HAP-1 (cell line): ENCODE measurements around the gene NECAB2.

Experiments used
- DNase-seq, 2 experiments: peaks; one replicate each; pipeline ENCODE4 v3.0.0-alpha.2; 2016 to 2020; ENCODE audit warnings: low spot score in 2 of 2
- H3K27me3 ChIP-seq: fragments of 250-450 bp; sonication (Bioruptor Pico); 2 replicates; pipeline ENCODE4 v1.5.1; 2020; ENCODE audit warnings: low read depth, mild to moderate bottlenecking, moderate library complexity
- H3K36me3 ChIP-seq: fragments of 250-450 bp; sonication (Bioruptor Pico); replicated peaks from 2 replicates; pipeline ENCODE4 v1.5.1; 2020; ENCODE audit warnings: mild to moderate bottlenecking
- H3K4me1 ChIP-seq: fragments of 250-450 bp; sonication (Bioruptor Pico); 2 replicates; pipeline ENCODE4 v1.5.1; 2020; ENCODE audit warnings: mild to moderate bottlenecking
- H3K4me3 ChIP-seq: fragments of 250-450 bp; sonication (Bioruptor Pico); 2 replicates; pipeline ENCODE4 v1.5.1; 2020; ENCODE audit warnings: mild to moderate bottlenecking, moderate library complexity
- H3K9me3 ChIP-seq: fragments of 250-450 bp; sonication (Bioruptor Pico); 2 replicates; pipeline ENCODE4 v1.5.1; 2020; ENCODE audit warnings: mild to moderate bottlenecking, moderate library complexity
- in situ Hi-C: fragments of 300-500 bp; cut with MboI; formaldehyde crosslinking; loops from 3 replicates; pipeline ENCODE4 v1.14.3; 2020; ENCODE audit warnings: low sequenced_read_pairs, inconsistent platforms, mixed read lengths

NECAB2 gene

DNA sequence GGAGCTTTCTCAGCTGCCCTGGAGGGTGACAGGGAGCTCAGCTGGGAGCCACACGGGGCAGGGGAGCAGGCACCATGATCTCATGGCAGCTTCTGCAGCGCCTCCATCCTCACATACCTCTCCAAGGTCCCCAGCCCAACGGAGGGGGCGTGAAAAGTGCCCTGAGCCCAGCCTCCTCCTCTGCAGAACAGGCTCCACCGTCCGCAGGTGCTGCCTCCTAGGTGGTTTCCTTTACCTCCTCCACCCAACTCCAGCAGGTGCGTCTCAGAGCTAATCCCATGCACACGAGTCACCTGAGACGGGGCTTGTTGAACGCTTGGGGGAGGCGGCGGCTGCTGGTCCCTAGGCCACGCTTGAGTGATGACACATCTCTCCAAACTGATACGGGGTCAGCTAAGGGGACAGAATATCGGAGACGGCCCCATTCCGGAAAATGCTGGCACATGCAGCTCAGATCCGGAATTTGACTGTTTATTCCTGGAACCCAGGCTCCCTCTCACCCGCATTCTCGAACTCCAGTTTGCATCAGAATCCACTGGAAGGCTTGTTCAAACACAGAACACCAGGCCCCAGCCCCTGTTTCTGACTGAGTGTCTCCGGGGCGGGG is 74.9 kb downstream of the NECAB2 start:
- no peak for DNase-seq
- in situ Hi-C loops = loop anchor here (10.0 kb wide), 1 partner anchor 68 kb away; no protein-coding TSS in a partner anchor
- 0 out of 2 replicates have a peak, but pooled peaks cover 3% of the 10 kb centered on the region for H3K27me3 ChIP-seq
- no peaks in the 10 kb centered on the region for H3K36me3 ChIP-seq
- no peak overlapping the region for H3K4me3 ChIP-seq
- H3K9me3 ChIP-seq = no peaks in the 10 kb centered on the region
- H3K4me1 ChIP-seq = no peaks in the 10 kb centered on the region

GRCh38 chr16:84043486-84044117 is 75.6 kb downstream of the NECAB2 start:
- in situ Hi-C loops = loop anchor here (10.0 kb wide), 1 partner anchor 69 kb away; no protein-coding TSS in a partner anchor

DNA sequence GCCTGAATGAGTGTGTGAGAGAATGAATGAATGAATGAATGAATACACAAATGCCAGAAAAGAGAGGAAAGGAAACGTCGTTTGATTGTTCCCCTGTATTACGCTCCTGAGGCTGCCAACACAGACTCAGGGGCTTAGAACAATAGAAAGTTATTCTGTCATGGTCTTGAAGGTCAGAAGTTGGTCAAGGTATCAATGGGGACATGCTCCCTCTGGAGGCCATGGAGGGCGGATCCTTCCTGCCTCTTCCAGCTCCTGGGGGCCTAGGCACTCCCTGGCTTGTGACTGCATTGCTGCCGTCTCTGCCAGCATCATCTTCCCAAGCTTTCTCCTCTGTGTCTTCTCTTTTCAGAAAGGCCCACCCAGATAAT is 76.1 kb downstream of the NECAB2 start:
- Histone ChIP-seq H3K4me3 (no peak overlapping the region), H3K9me3 (no peaks in the 10 kb centered on the region), H3K36me3 (no peaks in the 10 kb centered on the region), H3K27me3 (0 out of 2 replicates have a peak, but pooled peaks cover 3% of the 10 kb centered on the region), H3K4me1 (no peaks in the 10 kb centered on the region)
- peak; percentile 18 to 63 for DNase-seq
- in situ Hi-C loops = loop anchor here (10.0 kb wide), 1 partner anchor 69 kb away; no protein-coding TSS in a partner anchor

More at GRCh38 chr16:84043486-84044117, 75.6 kb downstream of the NECAB2 start:
- Histone ChIP-seq H3K27me3 (0 out of 2 replicates have a peak, but pooled peaks cover 3% of the 10 kb centered on the region), H3K4me3 (no peak overlapping the region), H3K36me3 (no peaks in the 10 kb centered on the region), H3K9me3 (no peaks in the 10 kb centered on the region), H3K4me1 (no peaks in the 10 kb centered on the region)
- no peak for DNase-seq

DNA sequence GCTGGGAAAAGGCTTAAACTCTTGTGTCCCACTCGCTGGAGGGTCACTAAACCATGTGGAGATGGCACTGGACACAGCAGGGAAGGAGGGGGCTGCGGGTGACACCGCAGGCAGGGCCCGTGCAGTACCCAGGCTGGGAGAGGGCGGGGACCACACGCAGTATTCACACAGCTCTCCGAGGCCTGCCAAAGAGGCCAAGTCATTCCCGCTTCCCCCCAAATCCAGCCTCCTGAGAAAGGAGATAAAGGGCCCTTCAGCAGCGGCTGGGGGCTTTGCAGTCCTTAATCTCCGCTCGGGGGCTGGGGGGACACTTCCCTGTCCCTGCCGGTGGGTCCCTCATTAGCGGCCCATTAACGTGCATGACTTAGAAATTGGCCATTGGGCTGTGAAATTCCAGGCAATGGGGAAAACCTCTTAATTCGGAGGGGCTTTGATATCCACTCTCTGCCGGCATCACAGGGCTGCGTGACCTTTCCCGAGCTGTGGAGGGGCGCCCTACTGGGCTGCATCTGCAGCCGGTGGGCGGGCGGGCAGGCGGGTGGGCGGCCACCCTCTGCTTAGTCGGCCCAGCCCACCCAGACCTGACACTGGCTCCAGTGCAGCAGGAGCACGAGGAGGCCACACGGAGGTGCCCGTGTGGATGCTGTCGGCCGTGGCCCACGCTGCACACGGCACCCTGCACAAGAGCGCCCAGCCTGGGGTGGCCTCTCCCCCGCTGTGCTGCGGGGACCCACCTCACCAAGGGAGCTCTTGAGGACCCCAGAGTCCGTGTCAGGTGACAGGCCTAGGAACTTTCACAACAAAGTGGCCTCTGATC is 77.2 kb downstream of the NECAB2 start:
- in situ Hi-C loops = loop anchor here (10.0 kb wide), 1 partner anchor 70 kb away; no protein-coding TSS in a partner anchor
- Histone ChIP-seq H3K4me3 (no peak overlapping the region), H3K27me3 (0 out of 2 replicates have a peak, but pooled peaks cover 2% of the 10 kb centered on the region), H3K4me1 (no peaks in the 10 kb centered on the region), H3K9me3 (no peaks in the 10 kb centered on the region), H3K36me3 (no peaks in the 10 kb centered on the region)
- DNase-seq = no peak

DNA sequence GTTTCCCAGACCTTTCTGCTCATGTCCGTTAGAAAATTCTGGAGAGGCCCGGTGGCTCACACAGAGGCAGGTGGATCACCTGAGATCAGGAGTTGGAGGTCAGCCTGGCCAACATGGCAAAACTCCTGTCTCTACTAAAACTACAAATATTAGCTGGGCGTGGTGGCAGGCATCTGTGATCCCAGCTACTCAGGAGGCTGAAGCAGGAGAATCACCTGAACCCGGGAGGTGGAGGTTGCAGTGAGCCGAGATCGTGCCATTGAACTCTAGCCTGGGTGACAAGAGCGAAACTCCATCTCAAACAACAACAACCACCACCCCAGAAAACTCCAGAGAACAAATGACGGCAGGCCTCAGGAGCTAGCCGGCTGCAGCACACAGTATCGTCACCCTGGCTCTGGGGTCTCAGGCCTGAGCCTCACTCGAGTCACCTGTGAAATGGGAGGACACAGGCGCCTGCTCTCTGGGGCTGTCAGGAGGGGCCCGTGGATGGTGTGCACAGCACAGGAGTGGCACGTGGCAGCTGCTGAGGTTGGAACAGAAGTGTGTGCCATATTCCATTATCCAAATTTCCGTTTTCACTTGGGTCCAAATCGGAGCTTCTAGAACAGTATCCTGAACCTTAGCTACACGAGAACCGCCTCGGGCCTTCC is 77.9 kb downstream of the NECAB2 start:
- H3K4me3 ChIP-seq = no peak overlapping the region
- in situ Hi-C loops = loop anchor here (10.0 kb wide), 1 partner anchor 71 kb away; no protein-coding TSS in a partner anchor
- no peaks in the 10 kb centered on the region for H3K9me3 ChIP-seq
- no peaks in the 10 kb centered on the region for H3K4me1 ChIP-seq
- no peaks in the 10 kb centered on the region for H3K27me3 ChIP-seq
- DNase-seq = no peak
- H3K36me3 ChIP-seq = no peaks in the 10 kb centered on the region

- no peaks in the 10 kb centered on the region for H3K4me1 ChIP-seq
- H3K4me3 ChIP-seq = no peak overlapping the region
- H3K27me3 ChIP-seq = no peaks in the 10 kb centered on the region
- H3K9me3 ChIP-seq = no peaks in the 10 kb centered on the region
- in situ Hi-C loops = loop anchor here (10.0 kb wide), 1 partner anchor 72 kb away; no protein-coding TSS in a partner anchor
- H3K36me3 ChIP-seq = no peaks in the 10 kb centered on the region; the same call in 1 of the 2 replicates
- DNase-seq = no peak
Measured at GRCh38 chr16:84047206-84047605, 79.2 kb downstream of the NECAB2 start.

- in situ Hi-C loops = loop anchor here (10.0 kb wide), 1 partner anchor 73 kb away; no protein-coding TSS in a partner anchor
- no peak for DNase-seq
- no peaks in the 10 kb centered on the region for H3K9me3 ChIP-seq
- no peak overlapping the region for H3K4me3 ChIP-seq
- H3K36me3 ChIP-seq = no peaks in the 10 kb centered on the region; the same call in 1 of the 2 replicates
- H3K4me1 ChIP-seq = no peaks in the 10 kb centered on the region
- H3K27me3 ChIP-seq = no peaks in the 10 kb centered on the region
Measured at GRCh38 chr16:84047626-84048025, 79.6 kb downstream of the NECAB2 start.

DNA sequence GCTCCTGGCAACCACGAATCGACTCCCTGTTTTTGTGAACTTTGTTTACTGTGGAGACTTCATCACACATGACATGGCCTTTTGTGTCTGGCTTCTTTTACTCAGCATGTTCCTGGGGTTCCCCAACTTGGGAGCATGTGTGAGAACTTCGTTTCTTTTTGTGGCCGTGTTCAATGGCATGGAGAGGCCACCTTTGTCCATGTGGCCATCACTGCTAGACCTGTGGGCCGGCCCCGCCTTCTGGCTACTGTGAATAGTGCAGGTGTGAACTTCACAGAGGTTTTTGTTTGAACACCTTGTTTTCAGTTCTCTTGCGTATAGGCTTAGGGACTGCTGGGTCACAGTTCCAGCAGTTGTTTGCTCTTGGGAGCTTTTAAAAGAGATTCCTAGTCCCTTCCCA is 80.2 kb downstream of the NECAB2 start:
- H3K4me3 ChIP-seq = no peak overlapping the region
- no peaks in the 10 kb centered on the region for H3K4me1 ChIP-seq
- H3K27me3 ChIP-seq = no peaks in the 10 kb centered on the region
- H3K9me3 ChIP-seq = no peaks in the 10 kb centered on the region
- in situ Hi-C loops = loop anchor here (10.0 kb wide), 1 partner anchor 73 kb away; no protein-coding TSS in a partner anchor
- no peaks in the 10 kb centered on the region; the same call in 1 of the 2 replicates for H3K36me3 ChIP-seq
- DNase-seq = no peak

DNA sequence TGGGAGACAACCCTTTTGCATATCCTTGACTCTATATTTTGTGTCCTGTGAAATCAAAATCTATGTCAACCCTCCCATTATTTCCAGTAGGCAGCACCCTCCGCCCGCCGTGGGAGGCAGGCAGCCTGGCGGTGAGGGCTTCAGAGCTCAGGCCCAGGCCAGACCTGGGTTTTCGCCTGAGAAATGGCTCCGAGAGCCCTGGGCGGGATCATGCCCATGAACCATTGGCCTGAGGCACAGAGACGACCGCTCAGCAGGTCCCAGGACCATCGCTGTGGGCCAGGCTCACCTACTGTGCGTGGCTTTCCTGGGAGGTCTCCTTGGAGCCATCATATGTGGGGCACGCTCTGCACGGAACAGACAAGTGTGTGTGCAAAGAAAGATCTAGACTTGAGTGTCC is 80.8 kb downstream of the NECAB2 start:
- in situ Hi-C loops = loop anchor here (10.0 kb wide), 1 partner anchor 74 kb away; no protein-coding TSS in a partner anchor
- H3K36me3 ChIP-seq = peaks cover 4% of the 10 kb centered on the region; the same call in 1 of the 2 replicates
- no peaks in the 10 kb centered on the region for H3K9me3 ChIP-seq
- no peak overlapping the region for H3K4me3 ChIP-seq
- H3K4me1 ChIP-seq = no peaks in the 10 kb centered on the region
- no peak for DNase-seq
- no peaks in the 10 kb centered on the region for H3K27me3 ChIP-seq

DNA sequence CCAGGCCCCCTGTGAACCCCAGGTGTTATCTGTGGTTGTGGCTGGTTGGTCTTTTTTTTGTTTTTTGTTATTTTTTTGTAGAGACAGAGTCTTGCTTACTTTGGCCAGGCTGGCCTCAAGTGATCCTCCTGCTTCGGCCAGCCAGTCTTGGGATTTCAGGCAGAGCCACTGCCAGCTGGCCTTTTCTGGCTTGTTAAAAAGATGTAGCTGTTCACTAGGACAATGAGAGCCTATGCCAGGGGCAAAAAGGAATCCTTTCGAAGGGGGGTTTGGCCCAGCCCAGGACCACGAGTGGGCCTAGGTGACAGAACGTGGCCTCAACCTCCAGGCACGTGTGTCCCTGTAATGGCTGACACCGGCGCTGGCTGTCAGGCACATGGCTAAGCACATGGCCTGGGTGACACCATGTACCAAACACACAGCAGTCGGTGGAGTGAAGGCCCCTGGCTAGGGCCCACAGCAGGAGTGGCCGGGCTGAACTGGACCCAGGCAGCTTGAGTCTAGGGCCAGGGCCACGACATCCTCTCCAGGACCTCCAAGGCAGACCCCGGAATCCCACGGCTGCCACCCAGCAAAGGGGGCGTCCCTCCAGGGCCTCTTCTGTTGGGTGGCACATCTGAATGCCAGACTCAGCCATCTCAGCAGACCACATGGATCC is 81.5 kb downstream of the NECAB2 start:
- H3K27me3 ChIP-seq = no peaks in the 10 kb centered on the region
- peaks cover 4% of the 10 kb centered on the region for H3K36me3 ChIP-seq
- no peaks in the 10 kb centered on the region for H3K9me3 ChIP-seq
- no peaks in the 10 kb centered on the region for H3K4me1 ChIP-seq
- no peak overlapping the region for H3K4me3 ChIP-seq
- in situ Hi-C loops = loop anchor here (10.0 kb wide), 2 partner anchors 75 to 225 kb away; no protein-coding TSS in a partner anchor
- DNase-seq = no peak

DNA sequence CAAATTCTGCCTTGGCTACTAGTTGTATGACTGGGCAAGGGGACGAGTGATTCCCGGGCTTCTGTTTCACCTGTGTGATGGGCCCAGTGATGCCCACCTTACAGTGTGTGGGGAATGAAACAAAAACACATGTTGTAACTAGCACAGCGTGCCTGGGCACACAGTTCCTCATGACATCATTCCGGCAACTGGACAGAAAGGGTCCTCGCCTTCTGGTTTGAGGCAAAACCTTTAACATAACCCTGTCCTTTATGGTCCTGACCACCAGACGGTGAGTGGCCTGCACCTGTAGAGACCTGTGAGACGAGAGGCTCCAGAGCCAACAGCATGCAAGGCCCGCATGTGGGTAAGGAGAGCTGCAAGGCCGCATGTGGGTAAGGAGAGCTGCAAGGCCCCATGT is 82.3 kb downstream of the NECAB2 start:
- H3K4me1 ChIP-seq = no peaks in the 10 kb centered on the region
- no peak for DNase-seq
- in situ Hi-C loops = loop anchor here (10.0 kb wide), 1 partner anchor 226 kb away; no protein-coding TSS in a partner anchor
- H3K36me3 ChIP-seq = peaks cover 8% of the 10 kb centered on the region
- H3K4me3 ChIP-seq = no peak overlapping the region
- no peaks in the 10 kb centered on the region for H3K9me3 ChIP-seq
- no peaks in the 10 kb centered on the region for H3K27me3 ChIP-seq

- Histone ChIP-seq H3K27me3 (no peaks in the 10 kb centered on the region), H3K4me1 (no peaks in the 10 kb centered on the region), H3K9me3 (no peaks in the 10 kb centered on the region), H3K4me3 (no peak overlapping the region), H3K36me3 (peaks cover 20% of the 10 kb centered on the region)
- in situ Hi-C loops = loop anchor here (10.0 kb wide), 1 partner anchor 227 kb away; no protein-coding TSS in a partner anchor
- no peak for DNase-seq
Measured at GRCh38 chr16:84052071-84052622, 84.1 kb downstream of the NECAB2 start.
